GM15510 (cell line): ENCODE results near the gene B9D1.

ENCODE experiments used
- POLR2A ChIP-seq: IDR thresholded peaks from 3 replicates; pipeline ENCODE4 v1.6.1; 2011; ENCODE audit warnings: borderline replicate concordance; ENCODE audit not compliant: insufficient read length; ENCODE audit errors: extremely low read depth

B9D1 gene, protein sequence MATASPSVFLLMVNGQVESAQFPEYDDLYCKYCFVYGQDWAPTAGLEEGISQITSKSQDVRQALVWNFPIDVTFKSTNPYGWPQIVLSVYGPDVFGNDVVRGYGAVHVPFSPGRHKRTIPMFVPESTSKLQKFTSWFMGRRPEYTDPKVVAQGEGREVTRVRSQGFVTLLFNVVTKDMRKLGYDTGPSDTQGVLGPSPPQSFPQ

DNA sequence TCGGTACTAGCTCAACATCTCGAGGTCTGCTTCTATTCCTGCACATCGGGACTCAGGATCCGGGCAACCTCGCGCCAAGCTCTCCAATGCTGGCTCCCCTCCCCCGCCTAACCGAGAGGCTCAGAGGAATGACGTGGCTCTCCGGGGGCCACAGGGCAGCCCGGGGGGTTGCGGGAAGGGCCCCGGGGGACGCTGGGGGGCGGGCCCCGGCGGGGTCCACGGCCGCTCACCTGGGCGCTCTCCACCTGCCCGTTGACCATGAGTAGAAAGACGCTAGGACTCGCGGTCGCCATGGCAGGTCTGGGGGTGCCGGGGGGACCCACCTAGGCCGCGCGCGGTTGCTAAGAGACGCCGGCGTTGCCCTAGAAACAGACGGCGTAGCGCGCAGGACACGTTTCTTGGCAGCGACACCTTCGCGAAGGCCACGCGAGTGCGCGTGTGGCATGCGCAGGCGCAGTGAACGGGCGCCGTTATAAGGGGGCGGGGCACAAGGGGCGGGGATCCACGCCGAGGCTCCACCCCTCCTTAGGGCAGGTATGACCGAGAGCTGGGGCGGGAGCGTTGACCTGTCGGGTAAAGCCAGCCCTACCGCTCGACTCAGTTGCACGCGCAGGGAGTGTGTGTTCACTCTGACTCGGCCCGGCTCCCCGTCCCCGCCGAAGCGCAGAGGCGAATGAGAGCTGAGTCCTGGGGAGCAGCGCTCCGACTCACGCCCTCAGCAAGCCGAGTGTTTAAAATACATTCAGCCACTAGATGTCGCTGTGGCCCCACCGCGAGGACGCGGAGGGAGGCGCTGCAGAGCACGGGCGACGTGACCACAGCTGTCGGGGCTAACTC lies at the start of gene B9D1:
Gene B9D1 (minus strand): TSS at position 447 of the 837 bp plus-strand sequence. CDS start 154 bp downstream, at position 293.
- TF ChIP-seq POLR2A, result peak; percentile 33

DNA sequence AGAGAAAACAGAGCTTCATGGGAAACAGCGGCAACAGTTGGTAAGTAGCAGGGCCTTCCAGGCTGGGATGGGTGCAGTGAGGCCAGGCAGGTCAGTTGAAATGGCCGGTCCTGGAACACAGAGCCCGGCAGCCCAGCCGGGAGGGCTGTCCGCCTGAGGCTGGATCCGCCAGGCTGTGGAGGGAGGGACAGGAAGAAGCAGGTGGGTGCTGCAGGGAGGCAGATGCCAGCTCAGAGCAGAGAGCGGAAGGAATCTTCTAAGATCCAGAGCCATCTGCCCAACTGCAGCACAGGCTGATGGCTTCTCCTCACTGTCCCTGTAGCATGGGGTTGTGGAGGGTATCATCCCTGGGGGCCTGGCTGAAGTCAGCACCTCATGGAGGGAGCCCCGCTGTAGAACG lies 49.1 kb upstream of the B9D1 start:
- TF ChIP-seq POLR2A, result no peak

DNA sequence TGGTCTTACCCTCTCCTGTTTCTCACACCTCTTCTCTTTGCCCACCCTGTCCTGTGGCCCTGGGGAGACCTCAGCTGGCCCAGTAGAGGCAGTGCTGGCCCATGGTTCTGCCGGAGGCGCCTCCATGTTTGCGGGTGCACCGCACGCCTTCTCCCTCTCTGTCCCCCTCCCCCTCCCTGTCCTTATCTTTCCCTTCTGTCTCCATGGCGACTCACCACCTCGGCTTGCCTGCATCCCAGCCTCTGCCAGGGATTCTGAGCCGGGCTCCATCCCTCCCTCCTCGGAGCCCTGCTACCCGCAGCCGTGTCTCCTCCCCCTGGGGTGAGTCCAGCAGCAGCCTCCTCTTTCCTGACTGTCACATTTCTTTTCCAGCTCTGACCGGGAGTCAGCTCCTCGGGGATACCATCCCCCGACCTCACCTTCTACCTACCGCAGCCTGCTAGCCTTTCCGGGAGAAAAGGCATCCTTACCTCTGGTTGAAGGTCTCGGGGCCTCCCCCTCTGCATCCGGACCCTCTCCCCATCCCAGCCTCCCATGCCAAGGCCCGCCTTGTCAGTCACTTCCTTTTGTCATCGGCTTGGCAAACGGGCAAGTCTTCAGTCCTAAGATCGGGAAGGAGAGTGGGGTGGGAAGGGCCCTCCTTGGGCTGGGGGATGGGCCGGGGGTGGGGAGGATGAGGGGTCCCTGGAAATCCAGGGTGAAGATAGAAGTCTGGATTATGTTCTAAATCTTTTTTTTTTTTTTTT lies 48.5 kb upstream of the B9D1 start, which contains the start of gene RNF112:
Gene RNF112 (plus strand): TSS at position 358 of the 746 bp plus-strand sequence. CDS start 177 bp downstream, at position 535.
- no peak for TF ChIP-seq POLR2A

DNA sequence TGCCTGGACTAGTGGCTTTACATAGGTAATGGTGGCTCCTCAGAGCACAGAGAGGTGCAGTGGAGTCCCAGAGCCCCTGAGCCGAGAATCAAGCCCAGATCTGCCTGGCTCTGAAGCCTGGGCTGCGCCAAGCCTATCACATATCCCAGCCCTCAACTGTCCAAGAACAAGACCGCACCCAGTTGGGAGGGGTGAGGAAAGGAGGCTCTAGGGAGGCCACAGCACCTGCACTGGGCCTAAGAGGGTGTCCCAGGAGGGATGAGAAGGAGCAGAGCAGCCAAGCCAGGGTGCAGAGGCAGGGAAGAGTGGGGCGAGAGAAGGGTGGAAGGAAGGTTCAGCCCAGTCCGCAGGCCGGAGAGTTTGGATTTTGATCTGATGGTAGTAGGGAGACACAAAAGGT lies 47.6 kb upstream of the B9D1 start:
- no peak for TF ChIP-seq POLR2A

DNA sequence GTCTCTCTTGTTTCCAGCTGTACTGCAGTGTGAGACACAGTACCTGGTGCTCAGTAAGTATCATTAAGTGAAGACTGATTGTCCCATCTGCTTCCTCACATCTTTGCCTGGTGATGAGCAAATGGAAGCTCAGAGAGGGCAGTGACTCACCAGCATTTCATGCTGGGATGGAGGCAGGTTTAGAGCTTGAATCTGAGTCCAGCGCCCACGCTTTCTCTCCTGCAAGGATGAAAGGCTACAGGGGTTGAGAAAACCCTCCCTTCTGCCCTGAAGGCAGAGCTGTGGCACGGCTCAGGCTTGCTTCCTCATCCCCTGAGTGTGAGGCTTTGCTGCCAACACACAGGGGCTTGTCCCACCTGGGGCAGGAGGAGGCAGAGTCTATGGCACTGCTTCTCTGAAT lies 47.0 kb upstream of the B9D1 start:
- TF ChIP-seq POLR2A, result no peak

DNA sequence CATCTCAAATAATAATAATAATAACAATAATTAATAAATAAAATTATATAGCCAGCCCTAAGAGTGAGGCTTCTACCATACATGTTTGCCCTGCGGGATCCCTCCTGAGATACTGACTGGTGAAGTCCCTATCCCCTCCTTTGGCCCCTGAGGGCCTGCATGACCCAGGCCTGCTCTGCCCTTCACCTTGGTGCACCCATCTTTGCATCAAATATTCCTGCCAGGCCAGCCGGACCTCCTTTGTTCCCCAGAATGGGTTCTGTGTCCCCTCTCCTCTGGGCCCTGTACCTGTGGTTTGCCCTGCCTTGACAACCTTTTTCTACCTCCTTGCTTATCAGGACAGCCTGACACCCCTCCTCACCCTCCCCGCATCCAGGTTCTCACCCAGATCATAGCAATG lies 46.5 kb upstream of the B9D1 start:
- TF ChIP-seq POLR2A, result no peak

DNA sequence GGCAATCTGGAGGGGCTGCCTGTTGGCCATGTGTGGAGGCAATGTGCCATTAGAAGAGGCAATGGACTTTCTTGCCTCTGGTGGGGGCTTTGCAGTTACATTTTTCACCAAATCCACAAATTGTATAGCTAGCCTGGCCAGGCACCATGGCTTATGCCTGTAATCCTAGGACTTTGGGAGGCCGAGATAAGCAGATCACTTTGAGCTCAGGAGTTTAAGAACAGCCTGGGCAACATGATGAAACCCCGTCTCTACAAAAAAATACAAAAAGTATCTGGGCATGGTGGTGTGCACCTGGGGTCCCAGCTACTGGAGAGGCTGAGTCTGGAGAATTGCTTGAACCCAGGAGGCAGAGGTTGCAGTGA lies 45.8 kb upstream of the B9D1 start:
- TF ChIP-seq POLR2A, result no peak

DNA sequence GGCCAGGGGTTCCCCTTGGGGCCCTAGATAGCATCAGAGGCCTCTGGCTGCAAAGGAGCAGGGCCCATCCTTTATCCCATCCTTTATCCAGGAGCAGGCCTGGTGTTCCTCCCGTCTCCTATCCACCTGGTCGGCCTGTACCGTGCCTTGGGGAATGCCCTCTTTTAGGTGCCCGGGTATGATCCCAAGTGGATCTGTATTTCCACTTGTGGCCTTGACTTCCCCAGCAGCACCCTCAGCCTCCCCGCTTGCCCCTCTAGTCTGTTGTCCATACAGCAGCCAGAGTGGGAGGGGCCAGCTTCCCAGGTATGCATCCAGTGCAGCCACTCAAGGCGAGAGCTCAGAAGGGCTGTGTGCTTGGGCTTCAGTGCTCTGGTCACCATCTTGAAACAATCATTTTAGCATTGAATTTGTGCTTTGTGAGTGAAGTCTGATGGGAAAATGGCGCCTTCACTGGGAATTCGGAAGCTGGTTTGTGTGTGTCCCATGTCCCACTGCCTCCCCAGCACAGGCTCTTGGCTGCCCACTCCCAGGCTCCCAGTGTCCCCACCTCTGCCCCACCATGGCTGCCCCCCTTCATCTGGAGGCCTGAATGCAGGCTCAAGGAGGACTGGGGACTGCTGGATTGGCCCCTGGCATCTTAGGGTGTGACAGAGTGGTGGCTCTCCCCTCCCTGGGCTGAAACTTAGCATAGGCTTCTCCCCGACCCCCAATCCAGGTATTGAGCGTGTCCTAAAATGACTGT lies 45.2 kb upstream of the B9D1 start:
- no peak for TF ChIP-seq POLR2A

DNA sequence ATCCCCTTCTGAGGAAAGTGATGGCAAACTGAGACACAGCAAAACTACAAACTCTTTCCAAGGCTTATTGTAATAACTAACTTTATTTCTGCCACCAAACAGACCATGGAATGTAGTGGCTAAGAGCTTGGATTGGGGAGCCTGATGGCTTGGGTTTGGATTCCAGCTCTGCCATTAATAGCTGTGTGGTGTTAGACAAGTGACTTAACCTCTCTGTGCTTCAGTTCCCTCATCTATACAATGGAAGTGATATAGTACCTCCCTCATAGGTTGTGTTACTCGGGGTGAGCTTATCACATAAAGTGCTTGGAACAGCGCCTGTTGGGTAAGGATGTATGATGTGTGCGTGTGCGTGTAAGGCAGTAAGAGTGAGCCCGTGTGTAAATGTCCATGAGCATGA lies 42.6 kb upstream of the B9D1 start:
- TF ChIP-seq POLR2A, result no peak

DNA sequence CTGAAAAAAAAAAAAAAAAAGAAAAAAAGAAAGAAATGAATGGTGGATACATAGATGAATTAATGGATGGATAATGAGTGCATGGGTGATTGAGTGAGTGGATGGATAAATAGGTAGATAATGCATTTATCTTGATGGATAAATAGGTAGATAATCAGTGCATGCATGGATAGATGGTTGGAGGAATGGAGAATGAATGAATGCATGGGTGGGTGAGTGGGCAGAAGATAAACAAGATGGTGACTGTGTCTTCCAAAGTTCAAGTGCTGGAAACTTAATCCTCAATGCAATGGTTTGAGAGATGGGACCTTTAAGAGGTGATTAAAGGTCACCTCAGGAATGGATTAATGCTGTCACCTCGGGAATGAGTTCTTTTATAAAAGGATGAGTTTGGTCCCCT lies 41.7 kb upstream of the B9D1 start:
- TF ChIP-seq POLR2A, result no peak

DNA sequence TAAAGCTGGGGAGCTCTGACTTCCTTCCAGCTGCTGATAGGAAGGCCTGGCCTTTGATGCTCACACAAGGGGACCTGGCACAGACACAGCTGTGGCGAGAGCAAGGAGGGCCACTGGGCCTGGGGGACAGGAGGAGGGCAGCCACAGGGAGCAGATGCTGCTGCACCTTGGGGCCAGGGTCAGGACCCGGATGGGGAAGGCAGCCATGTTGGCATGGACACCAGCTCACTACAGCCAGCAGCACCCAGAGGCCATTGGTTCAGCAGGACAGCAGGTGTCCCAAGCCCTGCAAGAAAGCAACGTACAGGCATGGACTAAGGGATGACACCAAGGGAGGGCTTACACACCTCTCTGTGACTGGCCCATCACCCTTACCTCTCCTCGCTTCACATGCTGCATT lies 40.5 kb upstream of the B9D1 start:
- no peak for TF ChIP-seq POLR2A

DNA sequence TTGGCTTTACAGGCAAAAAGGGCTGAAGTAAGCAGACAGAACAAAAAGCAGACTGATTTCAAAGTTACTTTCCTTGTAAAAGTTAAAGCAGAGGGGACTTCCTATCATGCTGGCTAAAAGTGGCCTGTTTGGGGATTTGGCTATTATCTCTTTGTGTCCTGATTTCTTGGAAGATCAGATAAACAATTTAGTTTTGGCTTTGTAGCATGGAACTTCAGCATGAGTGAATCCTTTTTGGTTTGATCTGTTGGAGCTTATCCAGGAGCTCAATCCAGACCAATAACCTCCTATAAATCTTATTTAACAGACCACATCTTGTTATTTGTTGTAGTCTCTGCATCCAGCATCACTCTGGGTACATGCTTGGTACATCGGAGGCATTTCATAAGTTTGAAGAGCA lies 39.6 kb upstream of the B9D1 start:
- no peak for TF ChIP-seq POLR2A

DNA sequence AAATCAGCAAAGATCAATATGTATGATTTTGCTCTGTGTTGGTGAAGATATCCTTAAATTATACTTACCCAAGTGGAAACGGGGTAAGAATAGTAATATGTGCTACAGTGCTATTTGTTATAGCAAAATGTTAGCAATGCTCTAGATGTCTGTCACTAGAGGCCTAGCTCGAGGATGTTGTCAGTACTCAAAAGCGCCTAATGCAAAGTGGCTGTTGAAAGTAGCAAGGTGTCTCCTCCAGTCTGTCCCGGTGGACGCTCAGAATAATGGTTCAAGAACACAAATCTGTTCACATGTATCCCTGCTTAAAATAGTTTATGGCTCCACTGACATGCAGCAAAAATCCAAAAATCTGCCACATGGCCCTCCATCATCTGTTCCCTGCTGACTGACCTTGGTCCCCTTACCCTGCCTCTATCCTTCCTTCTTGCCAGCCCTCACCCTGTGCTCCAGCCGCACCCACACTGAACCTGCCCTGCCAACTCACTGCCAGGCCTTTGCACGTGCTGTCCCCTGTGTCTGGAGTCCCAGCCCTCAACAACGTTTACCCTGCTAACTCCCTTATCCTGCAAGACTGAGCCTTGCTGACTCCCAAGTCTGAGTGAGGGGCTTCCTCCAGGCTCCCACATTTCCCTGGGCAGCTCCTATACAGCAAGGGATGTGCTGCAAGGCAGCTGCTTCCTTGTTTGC lies 38.9 kb upstream of the B9D1 start:
- TF ChIP-seq POLR2A, result no peak
